Right kidney (tissue), 1 donor: ENCODE results near the gene PKD2.
"Not testable (repeated sequence)": the region's sequence is repeated elsewhere in the genome, so short reads cannot be mapped to it uniquely, and the experiment has no call there.

Experiments
- DNase-seq: peaks from one replicate; pipeline ENCODE4 v3.0.0-alpha.2; 2016

The PKD2 gene

GRCh38 chr4:88063634-88064296 lies 56.3 kb downstream of the PKD2 start:
- no peak for DNase-seq

DNA sequence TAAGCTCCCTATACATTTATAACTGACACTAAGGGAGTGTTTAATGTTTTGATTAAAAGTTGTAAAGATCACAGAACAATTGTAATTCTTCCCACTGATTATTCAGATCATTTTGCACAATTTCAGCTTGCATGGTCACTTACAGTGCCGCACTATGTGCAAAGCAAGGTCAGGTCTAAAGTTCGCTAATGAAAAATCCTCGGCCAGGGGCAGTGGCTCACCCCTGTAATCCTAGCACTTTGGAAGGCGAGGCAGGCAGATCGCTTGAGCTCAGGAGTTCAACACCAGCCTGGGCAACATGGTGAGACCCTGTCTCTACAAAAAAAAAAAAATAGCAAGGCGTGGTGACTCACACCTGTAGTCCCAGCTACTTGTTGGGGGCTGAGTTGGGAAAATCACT lies 57.0 kb downstream of the PKD2 start:
- no peak for DNase-seq

GRCh38 chr4:88070031-88070430 lies 62.6 kb downstream of the PKD2 start:
- DNase-seq, result no peak

DNA sequence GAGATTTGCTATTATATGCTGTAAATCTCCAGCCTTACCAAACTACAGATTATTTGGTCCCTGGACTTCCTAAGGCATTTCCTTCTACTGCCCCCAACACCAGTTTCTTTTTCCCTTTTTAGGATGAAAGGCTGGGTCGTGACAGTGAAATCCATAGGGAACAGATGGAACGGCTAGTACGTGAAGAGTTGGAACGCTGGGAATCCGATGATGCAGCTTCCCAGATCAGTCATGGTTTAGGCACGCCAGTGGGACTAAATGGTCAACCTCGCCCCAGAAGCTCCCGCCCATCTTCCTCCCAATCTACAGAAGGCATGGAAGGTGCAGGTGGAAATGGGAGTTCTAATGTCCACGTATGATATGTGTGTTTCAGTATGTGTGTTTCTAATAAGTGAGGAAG lies 67.9 kb downstream of the PKD2 start:
- no peak for DNase-seq

- DNase-seq, result no peak
These were observed 70.6 kb downstream of the PKD2 start for GRCh38 chr4:88077911-88078524.

- DNase-seq, result no peak
These were observed 71.1 kb downstream of the PKD2 start for GRCh38 chr4:88078579-88078978.

DNA sequence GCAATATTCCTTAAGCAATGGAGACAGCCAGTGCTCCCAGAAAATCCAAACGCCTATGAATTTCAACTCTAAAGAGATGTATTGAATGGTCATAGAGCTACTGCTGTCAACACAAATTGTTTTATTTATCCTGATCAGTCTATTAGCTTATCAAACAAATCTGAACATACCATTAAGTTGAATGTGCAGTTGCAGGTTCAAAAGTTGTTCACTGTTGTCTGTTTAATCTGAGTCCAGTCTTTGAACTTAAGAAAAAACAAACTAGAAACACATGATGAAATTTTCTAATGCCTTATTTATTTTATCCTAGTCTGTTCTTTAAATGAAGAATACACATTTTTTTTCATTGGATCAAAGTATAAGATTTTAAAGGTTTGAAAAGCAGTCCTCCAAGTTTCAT lies 73.2 kb downstream of the PKD2 start:
- DNase-seq, result no peak

- DNase-seq, result no peak
These were observed 79.6 kb downstream of the PKD2 start for GRCh38 chr4:88087004-88087403.

DNA sequence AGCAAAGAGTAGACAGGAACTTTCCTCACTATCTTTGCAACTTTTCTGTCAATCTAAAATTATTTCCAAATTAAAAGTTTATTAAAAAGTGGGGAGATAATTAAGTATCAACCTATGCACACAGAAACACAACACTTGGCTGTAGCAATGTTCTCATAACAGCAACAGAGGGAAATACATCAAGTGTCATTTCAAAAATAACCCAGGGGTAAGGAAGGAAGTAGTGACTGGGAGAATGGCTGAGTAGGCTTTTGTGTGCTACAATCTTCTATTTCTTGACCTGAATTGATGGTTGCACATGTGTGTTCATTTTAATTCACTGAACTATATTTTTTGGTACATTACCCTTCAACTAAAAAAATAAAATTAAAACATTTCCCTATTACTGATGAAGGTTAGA lies 83.5 kb downstream of the PKD2 start:
- no peak for DNase-seq

DNA sequence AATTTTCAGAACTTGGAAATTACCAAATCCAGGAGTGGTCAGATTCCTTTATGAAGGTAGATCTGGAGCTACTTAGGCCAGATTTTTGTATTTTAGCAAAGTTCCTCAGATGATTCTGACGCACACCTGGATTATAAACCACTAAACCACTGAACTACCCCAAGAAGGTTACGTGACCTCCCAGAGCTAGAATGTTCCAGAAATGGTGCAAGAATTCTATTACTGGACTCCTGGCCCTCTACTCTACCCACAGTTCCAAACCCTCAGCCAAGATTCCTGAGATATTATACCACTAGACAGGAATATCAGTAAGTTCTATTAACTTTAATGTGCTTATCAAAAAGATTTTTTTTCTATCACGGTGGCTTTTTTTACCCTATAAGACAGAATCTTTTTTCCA lies 83.9 kb downstream of the PKD2 start:
- no peak for DNase-seq

DNA sequence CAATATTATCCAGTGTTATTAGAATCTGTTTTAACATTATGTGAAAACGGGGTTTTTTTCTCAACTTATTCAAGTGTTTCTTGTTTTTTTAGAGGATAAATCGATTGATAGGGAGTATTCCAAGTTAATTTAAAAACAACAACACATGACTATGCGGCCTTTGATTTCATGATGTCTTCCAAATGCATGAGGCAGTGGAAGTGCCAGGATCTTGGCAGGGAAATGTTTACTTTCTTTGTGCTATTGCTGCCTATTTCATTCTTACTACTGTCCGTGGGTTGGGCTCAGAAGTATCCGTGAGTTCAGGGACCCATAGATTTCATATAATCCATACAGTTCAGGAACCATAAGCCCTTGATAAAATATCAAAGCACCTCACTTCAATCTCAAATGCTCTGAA lies 86.4 kb downstream of the PKD2 start:
- no peak for DNase-seq

- no peak for DNase-seq
These were observed 89.9 kb downstream of the PKD2 start for GRCh38 chr4:88097301-88097700.

DNA sequence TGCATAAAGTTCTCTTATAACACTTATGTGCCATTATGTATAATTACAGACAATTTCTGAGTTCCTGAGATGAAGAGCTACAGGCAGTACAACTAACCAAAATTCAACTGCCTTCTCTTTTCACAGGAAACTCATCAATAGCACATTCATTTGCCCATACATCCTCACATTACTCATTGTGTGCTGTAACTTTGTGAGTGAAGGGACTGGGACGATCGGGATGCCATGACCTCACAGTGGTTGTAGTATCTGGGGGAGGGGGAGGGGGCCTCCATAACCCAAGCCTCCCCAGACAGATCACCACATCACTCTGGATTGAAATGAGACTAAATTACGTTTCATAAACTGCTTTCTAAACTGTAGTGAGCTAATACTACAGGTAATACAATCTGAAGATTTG lies 90.3 kb downstream of the PKD2 start:
- DNase-seq, result no peak

- DNase-seq, result no peak
These were observed 91.7 kb downstream of the PKD2 start for GRCh38 chr4:88098993-88099752.

GRCh38 chr4:88101165-88101564 lies 93.7 kb downstream of the PKD2 start:
- DNase-seq, result no peak

DNA sequence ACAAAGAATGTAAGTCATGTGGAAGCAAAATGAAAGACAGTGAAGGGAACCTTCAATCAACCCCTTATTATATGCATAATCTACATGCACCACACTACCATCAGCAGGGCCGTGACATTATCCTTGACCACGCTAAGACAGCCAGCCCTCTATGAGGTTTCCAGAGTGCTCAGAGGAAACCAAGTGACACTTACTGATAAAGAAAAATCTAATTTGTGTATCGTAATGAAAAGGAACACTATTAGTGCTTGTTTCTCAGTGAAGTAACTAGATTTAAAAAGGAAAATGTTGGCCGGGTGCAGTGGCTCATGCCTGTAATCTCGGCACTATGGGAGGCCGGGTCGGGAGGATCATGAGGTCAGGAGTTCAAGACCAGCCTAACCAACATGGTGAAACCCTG lies 94.6 kb downstream of the PKD2 start:
- DNase-seq, result no peak

DNA sequence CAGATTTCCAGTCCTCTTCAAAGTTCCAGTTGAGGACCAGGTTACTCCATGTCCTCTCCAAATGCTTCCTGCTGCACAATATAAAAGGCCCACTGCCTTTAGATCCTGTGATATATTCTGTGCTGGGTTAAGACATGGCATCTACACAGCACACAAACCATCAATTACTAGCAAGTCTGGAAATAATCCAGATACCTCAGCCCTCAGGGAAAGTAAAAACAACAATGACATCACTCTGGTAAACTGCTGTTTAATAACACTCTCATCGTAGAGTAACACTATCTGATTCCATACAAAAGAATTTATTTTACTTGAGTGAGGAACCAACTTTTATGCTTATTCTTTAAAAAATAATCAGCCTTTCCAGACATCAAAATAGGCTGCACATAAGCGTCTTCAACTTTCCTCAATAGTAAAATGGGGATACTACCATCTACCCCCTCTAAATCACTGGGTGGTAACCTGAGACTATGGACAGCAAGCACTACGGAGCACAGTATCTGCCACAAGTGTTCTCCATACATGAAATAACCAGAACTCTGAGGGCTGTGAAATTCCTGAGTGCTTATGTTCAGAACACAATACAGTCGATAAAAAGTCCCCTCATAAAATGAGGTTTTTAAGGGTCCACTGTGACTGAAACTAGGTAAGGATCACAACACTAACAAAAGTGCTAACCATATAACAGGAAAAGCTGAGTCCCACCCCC lies 97.6 kb downstream of the PKD2 start:
- no peak for DNase-seq

GRCh38 chr4:88106205-88106604 lies 98.8 kb downstream of the PKD2 start:
- no peak for DNase-seq

DNA sequence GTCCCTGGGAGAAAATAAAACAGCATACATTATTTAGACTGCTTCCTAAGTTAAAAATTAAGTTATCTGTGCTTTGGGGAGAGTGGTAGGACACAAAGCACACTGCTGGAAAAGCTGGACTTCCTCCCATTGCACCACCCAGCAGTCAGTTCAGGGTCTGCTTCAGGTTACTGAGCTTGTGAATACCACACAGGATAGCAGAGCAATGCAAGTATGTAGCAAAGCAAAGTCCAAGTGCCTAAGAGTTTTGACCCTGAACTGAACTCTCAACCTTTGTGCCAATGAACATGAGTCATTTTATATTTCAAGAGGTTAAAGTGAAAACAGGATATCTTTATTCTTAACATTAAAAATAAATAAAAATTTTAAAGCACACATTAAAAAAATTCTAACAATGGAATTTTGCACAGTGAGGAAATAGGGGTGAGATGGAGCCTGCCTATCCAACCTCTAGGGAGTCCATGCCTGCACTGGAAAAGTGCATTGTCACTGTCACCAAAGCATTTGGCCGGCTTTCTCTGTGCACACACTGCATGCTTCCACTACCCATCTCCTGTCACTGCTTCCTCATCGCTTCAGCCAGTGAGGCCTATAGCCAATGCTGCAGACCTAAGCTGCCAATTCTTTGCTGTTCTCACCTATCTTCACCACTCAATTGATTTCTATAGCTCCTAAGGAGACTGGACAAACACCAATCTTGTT lies 100.1 kb downstream of the PKD2 start:
- DNase-seq, result no peak

DNA sequence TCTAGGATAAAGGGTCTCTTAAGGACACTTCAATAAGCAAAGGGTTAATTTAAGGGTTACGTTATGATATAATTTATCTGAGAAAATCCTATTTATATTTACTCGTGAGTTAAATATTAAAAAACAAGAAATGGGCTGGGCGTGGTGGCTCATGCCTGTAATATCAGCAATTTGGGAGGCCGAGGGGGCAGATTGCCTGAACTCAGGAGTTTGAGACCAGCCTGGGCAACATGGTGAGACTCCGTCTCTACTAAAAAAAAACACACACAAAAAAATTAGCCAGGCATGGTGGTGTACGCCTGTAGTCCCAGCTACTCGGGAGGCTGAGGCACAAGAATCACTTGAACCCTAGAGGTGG lies 100.7 kb downstream of the PKD2 start:
- DNase-seq, result not testable (repeated sequence)

- no peak for DNase-seq
These were observed 101.3 kb downstream of the PKD2 start for GRCh38 chr4:88108747-88109122.

GRCh38 chr4:88109123-88109881 lies 101.9 kb downstream of the PKD2 start:
- no peak for DNase-seq
